HG02610 (cell line): ENCODE measurements around the gene FAM53B.

Experiments used
- ATAC-seq: cut with Tn5 transposase; IDR thresholded peaks from one replicate; pipeline ENCODE4 v1.9.1; 2021; ENCODE audit warnings: mild to moderate bottlenecking, moderate library complexity; ENCODE audit not compliant: unreplicated experiment

FAM53B gene

DNA sequence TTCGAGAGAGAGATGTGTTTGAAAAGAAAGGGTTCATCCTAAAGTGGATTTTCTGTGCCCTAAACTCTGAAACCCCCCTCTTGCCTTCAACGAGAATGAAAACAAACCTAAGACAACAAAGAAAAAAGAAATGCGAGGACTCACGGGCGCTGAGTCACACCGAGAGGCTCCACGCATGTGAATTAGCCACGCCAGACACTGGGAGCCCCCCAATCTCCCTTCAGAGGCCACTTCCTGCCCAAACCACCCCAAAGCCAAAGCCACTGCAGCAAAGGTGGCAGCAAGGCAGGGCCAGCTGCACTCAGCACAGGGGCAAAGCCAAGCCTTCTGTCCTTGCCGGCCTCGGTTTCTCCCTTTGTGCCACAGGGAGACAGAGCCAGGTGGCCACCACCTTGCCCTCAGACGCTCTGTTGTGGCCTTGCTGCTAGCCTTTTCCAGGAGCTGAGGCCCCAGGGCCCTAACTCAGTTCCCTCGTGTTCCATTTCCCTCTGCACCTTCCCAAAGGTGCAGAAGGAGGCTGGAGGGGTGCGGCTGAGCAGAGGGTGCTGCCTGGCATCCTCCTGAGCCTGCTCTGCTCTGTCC lies 93.3 kb downstream of the FAM53B start:
- no peak for ATAC-seq

DNA sequence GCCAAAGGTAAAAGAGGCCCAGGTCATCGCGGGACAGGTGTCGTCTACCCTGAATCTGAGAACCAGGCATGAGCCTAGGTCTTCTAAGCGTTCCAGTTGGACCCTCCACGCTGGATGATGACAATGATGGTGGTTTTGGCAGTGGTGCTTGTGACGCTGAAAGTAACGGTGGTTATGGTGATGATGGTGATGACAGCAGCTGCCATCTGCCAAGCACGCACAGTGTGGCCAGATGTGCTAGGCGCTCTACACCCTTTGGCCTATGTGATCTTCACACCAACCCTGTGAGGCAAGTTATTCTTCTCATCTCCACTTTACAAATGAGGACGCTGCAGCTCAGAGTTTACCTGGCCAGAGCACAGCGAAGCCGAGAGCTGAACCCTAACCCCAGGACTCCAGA lies 93.9 kb downstream of the FAM53B start:
- no peak for ATAC-seq

DNA sequence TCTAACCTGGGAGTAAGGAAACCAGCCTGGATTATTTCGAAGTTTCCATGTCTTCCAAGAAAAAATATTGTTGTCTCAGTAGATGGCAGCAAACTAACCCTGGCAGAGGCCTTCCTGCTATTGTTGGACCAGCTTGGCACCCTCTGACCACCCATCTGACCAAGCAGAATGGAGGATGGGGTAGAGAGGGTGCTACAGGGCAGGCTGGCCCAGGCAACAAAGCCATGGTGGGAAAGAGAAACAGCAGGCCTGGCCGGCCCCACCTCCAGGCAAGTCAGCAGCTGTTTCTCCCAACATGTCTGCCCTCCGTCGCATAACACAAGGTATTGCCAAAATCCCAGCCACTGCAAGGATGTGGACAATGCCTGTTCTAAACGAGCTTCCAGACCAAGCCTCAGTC lies 95.0 kb downstream of the FAM53B start:
- no peak for ATAC-seq

DNA sequence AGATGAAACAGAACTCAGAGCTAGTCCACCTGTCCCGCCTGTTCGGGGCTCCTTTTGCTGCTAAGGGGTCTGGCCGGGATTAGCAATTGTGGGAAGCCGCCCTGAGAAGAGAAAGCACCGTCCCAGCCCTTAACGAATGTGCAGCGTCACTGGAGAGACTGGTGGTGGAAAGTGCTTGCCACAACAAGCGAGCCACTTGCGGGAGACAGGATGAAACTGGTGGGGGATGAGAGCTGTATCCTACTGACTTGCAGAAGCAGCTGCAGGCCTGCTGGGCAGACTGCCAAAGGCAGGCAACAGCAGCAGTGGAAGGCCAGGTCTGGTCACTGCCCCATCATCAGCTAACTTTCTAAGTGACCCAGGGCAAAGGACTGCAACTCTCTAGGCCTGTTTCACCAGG lies 95.4 kb downstream of the FAM53B start:
- no peak for ATAC-seq

DNA sequence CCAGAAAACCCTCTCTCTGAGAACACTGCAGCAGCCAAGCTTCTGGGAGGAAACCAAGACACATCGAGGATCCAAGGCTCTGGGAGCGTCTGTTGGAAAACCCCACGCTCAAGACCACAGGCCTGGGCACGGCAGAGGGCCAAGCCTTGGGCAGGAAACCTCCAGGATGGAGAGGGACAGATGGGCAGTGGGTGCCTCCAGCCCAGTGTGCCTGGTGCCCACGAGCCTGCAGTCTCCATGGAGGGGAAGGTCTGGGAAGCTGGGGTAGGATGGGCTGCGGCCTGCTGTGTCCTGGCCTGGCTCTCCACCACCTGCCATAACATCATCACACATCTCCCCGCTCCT lies 96.1 kb downstream of the FAM53B start:
- no peak for ATAC-seq

DNA sequence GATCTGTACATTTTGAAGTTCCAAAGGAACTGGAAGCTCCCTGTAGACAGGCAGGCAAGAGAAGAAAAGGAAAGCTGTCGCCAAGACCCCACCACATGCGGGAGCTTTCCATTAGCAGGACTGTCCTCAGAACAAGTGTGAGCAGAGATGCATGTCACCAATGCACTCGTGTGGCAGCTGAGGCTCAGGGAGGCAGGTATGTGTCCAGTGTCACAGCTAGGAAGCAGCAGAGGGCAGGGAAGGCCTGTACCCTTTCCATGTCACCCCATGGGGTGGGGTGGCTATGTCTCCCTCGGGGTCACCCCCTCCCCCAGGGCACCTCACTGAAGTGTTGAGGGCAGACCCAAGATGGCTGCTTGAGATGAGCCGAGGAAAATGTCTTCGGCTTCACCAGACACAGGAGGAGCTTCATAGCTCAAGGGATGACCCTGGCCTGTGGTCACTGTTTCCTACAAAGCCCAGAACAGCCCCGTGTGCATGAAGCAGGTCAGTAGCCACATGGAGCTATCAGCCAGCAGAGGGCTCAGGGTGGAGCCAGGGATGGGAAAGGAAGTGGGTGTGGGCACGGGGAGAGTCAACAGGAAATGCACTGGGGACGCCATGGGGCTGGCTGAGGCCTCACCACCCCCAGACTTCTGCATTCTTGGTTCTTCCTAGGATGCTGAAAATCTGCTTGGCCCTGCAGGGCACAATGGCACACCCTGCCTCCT lies 96.6 kb downstream of the FAM53B start:
- no peak for ATAC-seq

DNA sequence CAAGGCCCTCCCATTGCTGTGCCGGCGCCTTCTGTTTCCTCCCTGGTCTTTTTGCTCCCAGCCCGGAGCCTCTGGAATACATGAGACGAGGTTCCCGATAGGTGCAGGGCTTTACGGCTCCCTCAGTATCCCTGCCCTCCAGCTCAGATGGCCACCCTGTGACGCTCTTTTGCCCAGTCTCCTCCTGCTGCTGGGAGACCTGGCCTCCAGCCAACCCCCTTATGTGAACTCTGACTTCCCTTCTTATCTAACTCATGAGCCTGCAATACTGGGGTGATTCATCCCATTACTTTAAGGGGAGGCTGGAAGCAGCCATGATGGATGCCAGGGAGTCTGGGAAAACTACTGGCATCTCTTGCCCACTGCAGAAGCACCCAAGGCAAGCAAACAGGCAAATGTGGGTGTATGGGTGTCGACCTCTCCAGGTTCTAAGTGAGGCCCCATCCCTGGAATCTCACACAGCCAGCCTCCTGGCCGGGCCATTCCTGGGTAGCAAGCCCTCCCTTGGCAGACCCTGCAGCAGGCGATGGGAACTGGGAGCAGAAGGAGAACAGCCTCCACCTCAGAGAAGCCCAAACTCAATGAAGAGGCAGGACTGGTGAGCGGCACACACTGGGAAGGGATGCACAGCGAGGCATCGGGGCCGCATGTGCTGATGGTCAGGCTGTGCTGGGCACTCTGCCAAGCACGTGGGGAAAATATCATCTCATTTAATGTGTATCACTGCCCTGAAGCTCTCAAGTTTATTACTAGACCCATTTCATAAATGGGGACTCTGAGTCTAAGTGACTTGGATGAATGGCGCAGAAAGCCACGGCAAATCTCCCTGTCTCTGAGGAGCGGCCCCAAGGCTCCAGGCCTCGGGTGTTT lies 97.5 kb downstream of the FAM53B start:
- no peak for ATAC-seq

DNA sequence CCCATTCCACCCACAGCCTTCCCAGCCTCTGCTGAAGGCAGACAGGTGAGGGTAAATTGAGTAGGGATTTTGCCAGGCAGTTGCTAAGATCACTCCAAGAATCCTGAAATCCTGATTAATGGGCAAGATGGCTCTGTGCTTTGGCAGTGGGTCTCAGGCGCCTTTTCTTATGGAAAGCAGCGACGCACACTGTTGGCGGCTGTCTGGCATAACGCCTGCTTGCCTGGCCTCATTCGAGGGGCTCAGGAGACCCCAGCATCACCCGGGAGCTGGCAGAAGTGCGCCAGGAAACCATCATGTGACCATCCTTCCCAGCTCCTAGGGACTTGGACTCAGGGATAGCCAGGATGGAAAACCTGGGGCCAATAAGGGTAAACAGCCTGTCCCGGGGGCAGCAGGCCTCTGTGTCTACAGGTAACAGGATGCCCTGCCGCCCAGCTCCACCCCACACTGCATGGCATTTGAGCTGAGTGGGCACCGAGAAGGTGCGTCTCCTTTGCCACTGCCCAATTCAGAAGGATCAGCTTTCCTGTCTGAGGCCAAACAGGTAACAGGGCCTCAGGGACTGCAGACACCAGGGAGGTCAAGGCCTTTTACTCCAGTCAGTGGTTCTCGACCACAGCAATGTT lies 98.6 kb downstream of the FAM53B start:
- no peak for ATAC-seq

DNA sequence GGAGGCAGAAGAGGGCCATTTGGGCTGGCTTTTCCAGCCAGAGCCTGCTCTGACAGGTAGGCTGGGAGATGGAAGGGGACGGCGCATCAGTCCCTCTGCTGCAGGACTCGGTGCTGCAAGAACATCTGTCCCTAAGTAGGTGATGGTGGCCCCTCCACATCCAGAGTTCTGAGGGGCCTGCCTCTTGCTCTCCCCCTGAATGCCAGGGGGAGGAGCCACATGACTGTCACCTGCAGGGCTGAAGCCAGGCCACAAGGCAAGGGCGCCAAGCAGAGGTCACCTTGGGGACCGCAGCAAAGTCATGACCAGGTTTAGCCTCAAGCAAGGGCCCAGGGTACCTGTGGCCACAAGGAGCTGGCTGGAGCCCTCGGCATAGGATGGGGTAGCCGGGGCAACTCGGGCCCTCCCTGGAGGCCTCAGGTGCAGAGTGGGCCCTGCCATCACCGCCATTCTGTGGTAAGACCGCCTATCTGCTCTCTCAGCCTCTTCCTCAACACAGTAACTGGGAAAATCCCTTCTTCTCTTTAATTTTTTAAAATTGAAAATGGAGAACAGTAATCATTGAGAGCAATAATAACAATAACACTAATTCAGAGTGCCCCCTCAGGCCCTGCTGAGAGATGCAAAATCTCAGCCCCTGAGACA lies 99.3 kb downstream of the FAM53B start:
- no peak for ATAC-seq

DNA sequence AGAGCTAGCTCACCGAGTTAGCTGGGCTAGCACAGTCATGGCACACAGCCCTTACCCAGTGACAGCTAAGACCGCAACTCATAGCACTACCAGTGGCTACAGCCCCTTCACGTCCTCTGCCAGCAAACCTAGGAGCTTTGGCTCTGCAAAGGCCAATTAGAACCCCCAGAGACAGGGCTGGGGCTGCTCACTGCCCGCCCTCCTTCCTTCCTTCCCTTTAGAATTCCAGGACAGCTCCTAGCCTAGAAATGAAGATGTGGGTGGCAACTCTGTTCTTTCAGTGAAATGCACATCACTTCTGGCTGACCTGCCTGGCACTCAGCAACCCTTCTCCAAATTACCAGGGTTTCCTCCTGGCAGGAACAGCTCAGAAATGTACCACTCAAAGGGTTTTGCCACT lies 99.9 kb downstream of the FAM53B start:
- no peak for ATAC-seq

DNA sequence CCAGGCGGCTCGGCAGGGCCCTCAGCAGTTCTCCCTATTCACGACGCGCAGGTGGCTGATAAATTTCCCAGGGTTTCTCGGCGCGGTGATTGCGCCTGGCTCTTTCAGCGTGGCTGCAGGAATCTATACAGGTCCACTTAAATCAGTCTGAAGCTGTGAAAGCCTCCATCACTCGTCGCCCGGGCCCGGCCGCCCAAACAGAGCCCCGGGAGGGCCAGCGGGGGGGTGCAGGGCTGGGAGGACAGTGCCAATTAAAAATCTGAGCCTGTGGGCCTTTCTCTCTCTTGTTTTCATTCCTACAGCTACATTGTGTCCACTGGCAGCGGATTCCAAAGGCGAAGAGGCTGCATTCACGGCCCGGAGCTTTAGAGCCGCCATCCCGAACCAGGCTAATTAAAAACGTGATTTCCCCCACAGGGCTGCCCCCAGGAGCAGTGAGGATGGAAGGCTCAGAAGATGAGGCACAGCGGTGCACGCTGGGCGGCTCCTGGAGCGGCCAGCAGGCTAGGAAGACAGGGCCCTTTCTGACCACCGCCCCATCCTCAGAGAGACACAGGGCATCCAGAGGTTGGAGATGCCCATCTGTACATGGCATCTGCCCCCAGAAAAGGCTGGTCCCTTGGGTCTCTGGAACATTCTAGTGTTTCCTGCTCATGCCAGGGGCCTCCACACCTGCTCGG lies 100.7 kb downstream of the FAM53B start:
- no peak for ATAC-seq

DNA sequence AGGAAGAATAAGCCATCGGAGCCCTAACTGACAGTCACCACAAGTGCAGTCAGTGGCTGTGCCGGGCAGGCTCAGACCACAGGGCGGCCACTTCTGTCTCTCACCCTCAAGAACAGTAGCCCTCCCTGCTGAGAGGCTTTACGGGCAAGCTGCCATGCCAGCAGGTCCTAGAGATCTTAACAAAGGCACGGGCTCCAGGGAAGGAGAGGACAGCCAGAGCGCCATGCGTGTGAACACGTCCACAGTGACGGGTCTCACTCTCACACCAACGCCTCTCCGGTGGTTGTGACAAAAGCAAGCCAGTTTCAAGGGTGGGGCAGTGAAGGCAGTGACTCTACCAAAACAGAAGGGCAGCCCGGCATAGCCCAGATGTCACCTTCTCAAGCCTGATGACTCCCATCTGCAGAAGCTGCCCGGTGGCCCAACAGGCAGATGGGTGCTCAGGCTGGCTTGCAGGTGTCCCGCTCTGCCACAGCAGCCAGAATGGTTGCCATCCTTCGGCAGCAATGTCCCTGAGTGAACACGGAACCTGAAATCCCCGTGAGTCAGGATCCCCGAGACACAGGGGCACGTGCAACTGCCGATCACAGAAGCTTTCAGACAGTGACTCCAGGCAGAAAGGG lies 102.0 kb downstream of the FAM53B start:
- ATAC-seq, result no peak

DNA sequence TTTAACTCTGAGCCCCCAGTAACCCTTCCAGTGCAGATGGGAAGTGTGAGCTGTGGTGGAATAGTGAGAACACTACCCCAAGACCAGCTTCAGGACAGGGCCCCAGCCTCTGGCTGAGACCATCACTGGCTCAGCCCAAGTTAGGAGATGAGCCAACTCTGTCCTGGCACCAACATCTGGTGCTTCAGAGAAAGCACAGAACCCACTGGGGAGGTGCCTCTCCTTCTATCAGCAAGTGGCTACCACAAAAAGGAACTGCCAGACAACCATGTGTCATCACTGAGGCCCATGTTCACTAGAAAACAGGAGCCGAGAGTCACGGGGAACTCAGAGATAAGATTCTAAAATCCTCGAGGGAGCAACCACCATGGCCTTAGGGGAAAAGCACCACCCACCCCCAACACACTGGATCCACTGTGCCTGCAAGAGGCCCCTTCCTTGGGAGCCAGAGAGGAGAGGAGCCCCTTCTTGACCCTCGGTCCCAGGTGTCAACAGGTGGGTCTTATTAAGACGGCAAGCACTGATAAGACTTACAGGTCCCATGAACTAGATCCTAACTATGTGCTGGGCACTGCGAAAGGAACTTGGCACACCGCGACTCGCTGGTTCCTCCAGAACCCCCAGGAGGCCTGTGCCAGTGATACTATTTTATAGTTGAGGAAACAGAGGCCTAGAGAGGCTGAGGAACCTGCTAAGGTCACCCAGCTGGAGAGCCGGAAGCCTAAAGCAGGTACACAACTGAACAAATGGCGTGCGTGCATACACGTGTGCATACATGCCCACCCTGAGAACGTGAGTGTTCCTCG lies 102.7 kb downstream of the FAM53B start:
- peak; percentile 53 for ATAC-seq

DNA sequence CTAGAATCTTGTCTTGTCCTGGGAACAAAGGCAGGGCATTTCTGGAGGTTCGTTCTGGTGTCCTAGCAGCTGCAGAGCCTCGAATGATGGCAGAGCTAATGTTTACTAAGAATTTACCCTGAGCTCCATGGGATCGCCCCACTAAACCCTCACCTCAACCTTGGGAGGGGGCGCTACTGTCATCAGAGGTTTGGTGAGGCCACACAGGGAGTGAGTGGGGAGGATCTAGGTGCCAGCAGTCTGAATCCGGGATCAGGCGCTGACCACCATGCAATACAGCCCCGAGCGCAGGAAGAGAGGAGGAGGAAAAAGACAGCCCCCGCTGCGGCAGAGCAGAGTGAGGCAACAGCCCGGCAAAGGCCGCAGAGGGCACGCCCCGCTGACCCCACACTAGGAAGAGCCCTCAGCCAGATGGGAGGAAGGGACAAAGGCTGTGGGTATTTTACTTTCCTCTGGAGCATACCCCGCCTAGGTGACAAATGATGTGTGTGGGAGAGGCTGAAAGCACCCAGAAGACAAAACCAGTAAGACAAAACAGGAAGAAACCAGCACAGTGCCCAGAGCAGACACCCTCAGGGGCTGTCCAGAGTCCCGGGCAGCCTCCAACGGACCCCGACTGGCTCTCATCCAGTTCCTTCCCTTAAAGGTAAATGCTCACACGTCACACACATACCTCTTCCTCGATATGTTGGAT lies 103.5 kb downstream of the FAM53B start:
- ATAC-seq, result peak; percentile 50

DNA sequence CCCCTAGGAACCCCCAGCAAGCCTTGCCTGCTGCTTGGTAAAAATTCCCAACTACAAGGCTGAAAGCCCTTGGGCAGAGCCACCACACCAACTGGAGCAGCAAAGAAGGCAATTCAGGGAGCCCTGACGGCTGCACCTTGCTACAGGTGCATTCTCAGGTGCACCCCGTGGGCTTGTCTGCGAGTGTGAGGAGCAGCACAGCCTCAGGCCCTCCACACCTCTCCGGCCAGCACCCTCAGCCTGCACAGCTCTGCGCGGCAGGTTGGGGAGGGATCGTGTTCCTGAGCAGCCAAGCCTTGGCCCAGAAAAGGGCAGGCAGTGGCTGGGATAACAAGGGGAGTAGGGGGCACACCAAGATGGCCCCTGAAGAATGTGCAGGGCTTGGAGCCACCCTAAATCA lies 104.1 kb downstream of the FAM53B start:
- no peak for ATAC-seq

DNA sequence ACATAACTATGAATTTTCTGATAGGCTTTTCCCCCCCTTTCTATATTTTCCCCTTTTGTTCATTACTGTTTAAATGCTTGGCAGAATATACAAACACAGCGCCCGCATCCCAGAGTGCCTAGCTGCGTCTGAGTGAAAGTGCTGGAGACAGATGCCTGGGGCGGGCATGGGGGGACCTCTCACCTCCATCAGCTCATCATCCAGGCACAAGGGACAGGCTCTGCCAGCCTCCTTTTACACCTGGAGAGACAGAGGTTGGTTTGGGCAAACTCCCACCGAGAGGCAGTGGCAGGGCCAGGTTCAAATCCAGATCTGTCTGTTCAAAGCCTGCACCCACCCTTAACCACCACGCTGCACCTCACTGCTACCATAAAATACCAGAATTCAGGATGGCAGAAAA lies 104.5 kb downstream of the FAM53B start:
- no peak for ATAC-seq

DNA sequence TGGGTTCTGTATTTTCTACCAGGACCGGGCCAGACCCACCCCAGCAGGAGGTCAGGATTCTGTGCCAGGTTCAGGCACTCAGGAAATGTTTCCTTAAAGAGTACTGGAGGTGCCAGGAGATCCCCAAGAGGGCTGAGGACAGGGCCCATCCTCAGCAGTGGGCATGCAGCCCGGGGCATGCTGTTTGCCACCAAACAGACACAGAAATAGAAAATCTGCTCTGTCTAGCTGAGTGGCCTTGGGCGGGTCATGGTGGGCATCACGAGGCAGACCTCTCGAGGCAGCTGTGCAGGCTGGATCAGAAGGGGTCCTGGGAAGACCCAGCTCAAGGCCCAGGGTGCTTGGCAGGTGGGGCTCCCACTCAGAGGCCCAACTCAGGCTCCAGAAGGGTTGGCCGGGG lies 105.0 kb downstream of the FAM53B start:
- no peak for ATAC-seq

DNA sequence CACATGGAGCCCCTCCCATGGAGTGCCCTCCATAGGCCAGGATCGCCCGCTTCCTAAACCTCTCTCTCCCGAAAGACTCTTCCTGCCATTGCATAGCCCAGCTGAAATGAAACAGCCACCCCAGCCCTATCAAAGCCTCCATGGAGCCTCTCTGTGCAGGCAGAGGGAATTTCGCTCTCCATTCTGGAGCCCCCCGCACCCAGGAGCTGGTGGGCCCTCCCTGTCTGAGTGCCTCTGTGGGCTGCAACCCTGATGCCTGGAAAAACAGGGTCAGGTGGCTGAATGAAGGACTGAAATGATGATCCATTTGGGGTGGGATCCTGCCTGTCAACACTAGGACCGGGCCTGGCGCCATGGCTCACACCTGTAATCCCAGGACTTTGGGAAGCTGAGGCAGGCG lies 106.4 kb downstream of the FAM53B start:
- ATAC-seq, result no peak
